Measurements from ENCODE around the gene GFOD1.

DNA sequence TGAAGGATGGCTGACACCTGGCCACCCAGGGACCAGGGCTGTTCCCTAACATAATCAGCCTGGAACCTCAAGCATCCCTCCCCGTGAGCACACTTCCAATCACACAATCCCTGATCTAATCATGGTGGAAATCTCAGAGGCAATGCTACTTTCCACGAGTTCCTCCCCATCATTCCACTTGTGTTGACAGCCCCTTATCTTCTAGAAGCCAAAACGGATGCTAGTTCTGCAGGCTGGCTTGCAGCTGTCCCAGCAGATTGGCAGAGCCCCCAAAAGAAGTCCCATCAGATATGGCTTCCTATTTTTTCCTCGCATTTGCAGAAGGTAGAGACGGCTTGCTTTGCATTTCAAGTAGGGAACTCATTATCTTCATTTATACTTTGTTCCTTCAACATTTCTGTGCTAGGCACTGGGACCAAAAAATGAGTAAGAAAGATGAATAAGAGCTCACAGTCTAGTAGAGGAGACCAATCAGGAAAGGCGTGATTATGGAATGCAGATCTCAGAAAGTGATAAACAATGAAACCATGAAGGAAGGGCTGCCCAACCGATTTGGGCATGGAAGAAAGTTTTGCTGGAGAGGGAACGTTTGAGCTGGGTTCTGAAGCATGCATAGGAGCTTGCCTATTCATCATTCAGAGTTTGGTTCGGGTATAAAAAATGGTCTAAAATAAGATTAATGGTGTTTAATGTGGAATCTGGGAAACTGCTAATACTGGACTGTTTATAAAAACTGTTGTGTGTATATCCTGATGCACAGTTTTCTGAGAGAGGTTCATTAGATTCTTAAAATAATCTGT is 114.5 kb downstream of the GFOD1 start:
- TF ChIP-seq NFIC (IDR thresholded peaks at IDR 0.05) (no peak), TCF12 (IDR thresholded peaks at IDR 0.05; ENCODE audit: low read depth) (no peak), YY1 (IDR thresholded peaks at IDR 0.05; ENCODE audit: low read depth) (no peak)
